GM19452 (cell line): ENCODE data around the gene OPRL1.
A peak's percentile ranks its signal among the peaks of the same experiment; 100 is the strongest.

ENCODE experiments used
- ATAC-seq: cut with Tn5 transposase; IDR thresholded peaks from one replicate; pipeline ENCODE4 v1.9.1; 2021; ENCODE audit not compliant: unreplicated experiment

Gene OPRL1

GRCh38 chr20:64080013-64080812, at the start of gene OPRL1:
TSS of gene OPRL1 (plus strand) at chr20:64080082. CDS start at chr20:64092721, 12,639 bp downstream.
- ATAC-seq: peak; percentile 34

GRCh38 chr20:64030371-64031134, 49.3 kb upstream of the OPRL1 start:
- no peak for ATAC-seq

- ATAC-seq: no peak
Measured at GRCh38 chr20:64031822-64032314, 48.0 kb upstream of the OPRL1 start.

- ATAC-seq: no peak
Measured at GRCh38 chr20:64032706-64033624, 46.9 kb upstream of the OPRL1 start.

GRCh38 chr20:64033981-64034493, 45.8 kb upstream of the OPRL1 start:
- no peak for ATAC-seq

GRCh38 chr20:64035066-64035932, 44.6 kb upstream of the OPRL1 start:
- no peak for ATAC-seq

- no peak for ATAC-seq
Measured at GRCh38 chr20:64035933-64036345, 43.9 kb upstream of the OPRL1 start, which contains the start of gene C20orf204. TSS of gene C20orf204 (plus strand) at chr20:64036182. CDS start at chr20:64036324, 142 bp downstream.

GRCh38 chr20:64036346-64037198, 43.3 kb upstream of the OPRL1 start:
- no peak for ATAC-seq

GRCh38 chr20:64037199-64037497, 42.7 kb upstream of the OPRL1 start:
- ATAC-seq: no peak

GRCh38 chr20:64037498-64038213, 42.2 kb upstream of the OPRL1 start:
- ATAC-seq: no peak

- peak; percentile 42 for ATAC-seq
Measured at GRCh38 chr20:64038224-64038564, 41.7 kb upstream of the OPRL1 start.

GRCh38 chr20:64038565-64039292, 41.2 kb upstream of the OPRL1 start:
- ATAC-seq: peak; percentile 54

GRCh38 chr20:64039293-64040160, 40.4 kb upstream of the OPRL1 start:
- ATAC-seq: no peak

GRCh38 chr20:64040231-64041039, 39.4 kb upstream of the OPRL1 start:
- no peak for ATAC-seq

GRCh38 chr20:64041040-64041780, 38.7 kb upstream of the OPRL1 start:
- ATAC-seq: no peak
